Measurements from ENCODE around the gene ATRNL1. TPM values are rescaled to one million over a fixed set of nuclear protein-coding genes. Genes with fewer than 3 reads are reported as not detected.
"Not testable (repeated sequence)": the region's sequence is repeated elsewhere in the genome, so short reads cannot be mapped to it uniquely, and the experiment has no call there.

ATRNL1 gene
- total and polyA plus RNA-seq, 2 of the 8 experiments (the other 6 are each of a cell fraction or from before 2014, with no cell fraction given) = 5.1 to 17.6 TPM

GRCh38 chr10:115828182-115828581 lies 735.0 kb downstream of the ATRNL1 start:
- H4K91ac ChIP-seq (replicated peaks; ENCODE audit: insufficient read length, low read length); H3K4ac ChIP-seq (replicated peaks; ENCODE audit: insufficient read length, low read depth, low read length); H4K20me1 ChIP-seq (replicated peaks in 1 of 2; ENCODE audit: control insufficient read depth in 1 of 2, insufficient read depth in 2 of 2, low read length in 2 of 2); H3K36me3 ChIP-seq (ENCODE audit: control insufficient read depth in 2 of 4, insufficient read depth in 4 of 4, low read length in 3 of 4); H3K79me1 ChIP-seq (ENCODE audit: low read depth, low read length); POLR2A ChIA-PET (ENCODE audit: partially characterized antibody); H3K4me2 ChIP-seq (ENCODE audit: insufficient read depth in 1 of 2, low read depth in 2 of 2, low read length in 2 of 2); H3K18ac ChIP-seq (ENCODE audit: extremely low read depth, low read length); H3K4me1 ChIP-seq (replicated peaks in 1 of 4; ENCODE audit: control insufficient read depth in 3 of 4, insufficient read depth in 4 of 4, low read length in 3 of 4); H3K27me3 ChIP-seq (replicated peaks in 1 of 4; ENCODE audit: control insufficient read depth in 3 of 4, extremely low read depth in 1 of 4, insufficient read depth in 3 of 4, low read length in 3 of 4); H3K79me2 ChIP-seq (ENCODE audit: control insufficient read depth in 1 of 2, insufficient read depth in 2 of 2, low read length in 2 of 2); H3K4me3 ChIP-seq (ENCODE audit: extremely low read depth in 1 of 4, insufficient read depth in 2 of 4, low read depth in 3 of 4, low read length in 4 of 4); H2BK20ac ChIP-seq (ENCODE audit: low read length); H2BK5ac ChIP-seq (ENCODE audit: low read depth, low read length); H3K9ac ChIP-seq (replicated peaks in 1 of 4; ENCODE audit: extremely low read depth in 1 of 4, low read depth in 3 of 4, low read length in 3 of 4); H2BK15ac ChIP-seq (ENCODE audit: low read length); H3K23me2 ChIP-seq (ENCODE audit: low read depth, low read length); H2BK12ac ChIP-seq (ENCODE audit: low read depth, low read length); H3K56ac ChIP-seq (replicated peaks; ENCODE audit: insufficient read length, low read depth, low read length); DNase-seq (ENCODE audit: low read depth in 1 of 2, low spot score in 2 of 2); H2BK120ac ChIP-seq (replicated peaks; ENCODE audit: low read depth, low read length); H2AFZ ChIP-seq (ENCODE audit: low read length); H4K8ac ChIP-seq (ENCODE audit: extremely low read depth, insufficient read depth, low read length); H3K27ac ChIP-seq (ENCODE audit: low read depth, low read length); H4K5ac ChIP-seq (ENCODE audit: insufficient read length, low read depth, low read length); FAIRE-seq; H3K23ac ChIP-seq (ENCODE audit: insufficient read length); H2AK5ac ChIP-seq (ENCODE audit: low read depth, low read length); H3K9me3 ChIP-seq (ENCODE audit: insufficient read depth in 2 of 2, low read depth in 1 of 2, low read length in 1 of 2); H3K14ac ChIP-seq (ENCODE audit: insufficient read length): not testable (repeated sequence)
- CTCF ChIA-PET (ENCODE audit: partially characterized antibody) = interaction anchor here (1.1 to 1.5 kb wide), 3 partner anchors 60 to 293 kb away, joined by 3 to 5 read pairs (median 4); no protein-coding TSS in a partner anchor
- 80% methylated on average over 1 of the region's 4 CpGs; no CpG with 5 or more reads in 1 of the 2 experiments for WGBS, 2 experiments (ENCODE audit: extremely low coverage in 1 of 2, insufficient coverage in 1 of 2, insufficient read length in 1 of 2, insufficient replicate concordance in 2 of 2, low coverage in 1 of 2, low lambda C conversion rate in 2 of 2, missing lambda C conversion rate in 1 of 2)

Measured in H1 (cell line).